ENCODE results near the gene PAM.

PAM gene

GRCh38 chr5:102754767-102755431, at the start of gene PAM:
PAM (plus strand) TSS chr5:102755305; CDS start chr5:102866196, 110,891 bp downstream.
- DNase-seq (ENCODE audit: low spot score): peak; percentile 75

DNA sequence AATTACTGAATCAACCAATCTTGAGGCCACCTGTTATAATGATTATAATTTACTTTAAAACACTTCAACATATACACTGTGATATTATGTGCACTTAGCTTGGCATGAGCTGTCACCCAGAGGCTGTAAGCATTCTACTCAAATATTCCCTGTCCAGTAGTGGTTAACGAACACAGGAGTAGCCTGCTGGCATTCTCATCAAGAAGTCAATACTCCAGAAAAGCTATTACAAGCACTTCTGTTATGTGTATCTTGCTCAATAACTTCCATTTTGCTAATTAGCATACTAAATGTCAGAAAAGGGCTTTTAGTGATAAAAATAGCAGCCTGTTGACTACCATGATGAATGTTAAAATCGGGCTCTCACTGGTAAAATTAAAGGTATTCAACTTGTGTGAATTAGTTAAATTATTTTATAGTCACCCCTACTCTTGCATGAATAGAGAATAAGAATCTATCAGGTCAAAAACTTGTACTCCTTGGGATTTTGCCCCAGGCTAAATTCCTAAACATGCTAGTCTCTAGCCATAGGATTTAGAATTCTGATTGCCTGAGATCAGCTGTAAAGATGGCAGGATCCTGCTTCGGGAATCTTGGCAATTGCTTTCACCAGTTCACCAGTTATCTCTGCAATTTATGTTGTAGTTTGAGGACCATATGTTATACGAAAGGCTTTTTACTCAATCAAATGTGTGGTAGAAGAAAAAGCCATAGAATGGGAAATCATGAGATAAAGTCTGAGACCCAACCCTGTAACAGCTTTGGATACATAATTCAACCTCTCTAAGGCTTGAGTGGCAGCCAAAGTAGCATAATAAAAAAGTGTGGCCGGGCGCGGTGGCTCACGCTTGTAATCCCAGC, 43.4 kb upstream of the PAM start:
- no peak for DNase-seq (ENCODE audit: low spot score)

GRCh38 chr5:102713278-102713677, 41.8 kb upstream of the PAM start:
- DNase-seq (ENCODE audit: low spot score): no peak

GRCh38 chr5:102713682-102714231, 41.3 kb upstream of the PAM start:
- no peak for DNase-seq (ENCODE audit: low spot score)

DNA sequence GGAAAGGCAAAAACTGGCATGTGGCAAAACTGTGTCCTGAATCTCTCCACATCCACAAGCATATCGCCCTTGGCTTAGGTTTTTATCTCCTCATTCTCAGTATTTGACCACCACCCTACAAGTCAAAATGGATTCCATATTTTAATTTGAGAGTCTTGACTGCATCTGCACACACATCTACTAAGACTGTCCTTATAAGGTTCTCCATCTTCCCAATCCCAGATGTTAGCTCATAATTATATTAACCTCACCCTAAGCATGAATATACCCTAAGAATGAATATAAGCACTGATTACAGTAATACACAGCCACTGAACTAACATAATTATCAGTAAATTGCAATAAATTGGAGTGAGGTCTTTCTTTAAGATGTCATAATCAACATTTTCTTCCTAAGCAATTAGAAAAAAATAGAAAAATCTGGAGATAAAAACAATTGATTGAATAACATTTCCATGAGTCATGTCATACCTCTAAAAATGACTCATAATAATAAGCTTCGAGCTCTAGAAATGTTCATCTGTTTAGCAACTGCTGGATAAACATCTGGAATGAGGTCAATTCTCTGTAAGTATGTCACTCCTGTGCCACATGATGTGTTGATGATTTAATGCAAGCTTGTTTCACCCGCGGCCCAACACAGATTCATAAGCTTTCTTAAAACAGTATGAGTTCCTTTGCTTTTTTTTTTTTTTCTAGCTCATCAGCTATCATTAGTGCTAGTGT, 39.9 kb upstream of the PAM start:
- DNase-seq (ENCODE audit: low spot score): peak; percentile 21

DNA sequence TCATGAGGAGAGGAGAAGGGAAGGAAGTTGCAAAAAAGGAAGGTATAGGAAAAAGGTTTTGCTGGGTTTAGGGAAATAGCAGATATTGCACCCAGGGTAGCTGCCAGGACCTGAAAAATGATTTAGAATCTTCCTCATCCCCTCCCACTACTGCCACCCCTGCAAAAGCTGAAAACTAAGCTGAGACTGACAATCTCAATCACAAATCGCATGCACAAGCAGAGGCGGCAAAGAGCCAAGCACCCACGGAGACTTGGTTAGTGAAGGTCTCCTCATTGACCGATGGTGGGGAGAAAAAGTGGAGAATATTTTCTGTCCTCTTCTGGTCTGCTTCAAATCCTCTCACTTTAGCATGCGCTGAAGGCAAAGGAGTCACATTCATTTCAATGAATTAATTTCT, 39.1 kb upstream of the PAM start:
- DNase-seq (ENCODE audit: low spot score): no peak

- DNase-seq (ENCODE audit: low spot score): no peak
These were observed 36.3 kb upstream of the PAM start for GRCh38 chr5:102718819-102719218.

- DNase-seq (ENCODE audit: low spot score): no peak
These were observed 35.2 kb upstream of the PAM start for GRCh38 chr5:102719886-102720285.

DNA sequence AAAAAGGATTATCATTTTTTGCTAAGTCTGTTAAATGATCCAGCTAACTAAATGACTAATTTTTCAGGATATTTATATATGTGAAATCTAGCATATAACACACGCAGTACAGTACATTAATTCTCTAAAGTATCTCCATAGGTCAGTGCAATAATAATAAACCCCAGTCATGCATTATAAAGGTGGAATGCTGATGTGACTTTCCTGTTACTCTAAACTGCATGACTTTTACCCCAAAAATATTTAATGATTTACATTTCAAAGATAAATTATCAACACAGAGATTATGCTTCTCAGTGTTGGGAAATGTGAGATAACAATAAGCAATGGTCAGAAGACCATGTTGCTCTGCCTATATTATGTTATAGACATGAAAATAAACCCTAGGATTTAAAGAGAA, 34.1 kb upstream of the PAM start:
- DNase-seq (ENCODE audit: low spot score): no peak

DNA sequence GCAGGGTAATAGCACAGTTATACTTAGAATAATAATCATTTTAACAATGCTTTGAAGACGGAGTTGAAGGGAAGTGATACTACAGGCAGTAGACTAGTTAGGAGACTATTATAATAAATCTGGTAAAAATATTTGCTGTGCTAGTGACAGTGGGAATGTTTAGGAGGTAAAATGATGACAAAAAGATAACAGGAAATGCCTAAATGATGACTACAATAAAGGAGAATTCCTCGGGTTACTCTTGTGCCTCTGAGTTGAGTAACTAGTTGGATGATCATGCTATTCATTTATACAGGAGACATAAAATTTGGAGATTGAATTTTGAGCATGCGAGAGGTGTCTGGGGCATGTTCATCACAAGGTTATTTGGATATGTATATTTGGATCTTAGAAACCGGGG, 32.2 kb upstream of the PAM start:
- DNase-seq (ENCODE audit: low spot score): peak; percentile 15

- DNase-seq (ENCODE audit: low spot score): no peak
These were observed 23.4 kb upstream of the PAM start for GRCh38 chr5:102731693-102732092.

- no peak for DNase-seq (ENCODE audit: low spot score)
These were observed 21.6 kb upstream of the PAM start for GRCh38 chr5:102733534-102733933.

DNA sequence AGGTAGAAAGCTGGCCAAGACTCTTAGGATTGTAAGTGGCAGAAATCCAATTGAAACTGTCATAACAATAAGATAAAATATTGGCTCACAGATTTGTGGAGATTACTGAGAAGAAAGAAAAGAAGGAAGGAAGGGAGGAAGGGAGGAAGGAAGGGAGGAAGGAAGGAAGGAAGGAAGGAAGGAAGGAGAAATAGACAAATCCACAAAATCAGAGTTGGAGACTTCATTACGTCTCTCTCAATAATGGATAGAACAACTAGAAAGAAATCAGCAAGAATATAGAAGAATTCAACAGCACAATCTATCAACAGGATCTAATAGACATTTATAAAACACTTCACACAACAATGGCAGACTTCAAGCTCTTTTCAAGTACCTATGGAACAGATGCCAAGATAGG, 17.9 kb upstream of the PAM start:
- DNase-seq (ENCODE audit: low spot score): no peak

DNA sequence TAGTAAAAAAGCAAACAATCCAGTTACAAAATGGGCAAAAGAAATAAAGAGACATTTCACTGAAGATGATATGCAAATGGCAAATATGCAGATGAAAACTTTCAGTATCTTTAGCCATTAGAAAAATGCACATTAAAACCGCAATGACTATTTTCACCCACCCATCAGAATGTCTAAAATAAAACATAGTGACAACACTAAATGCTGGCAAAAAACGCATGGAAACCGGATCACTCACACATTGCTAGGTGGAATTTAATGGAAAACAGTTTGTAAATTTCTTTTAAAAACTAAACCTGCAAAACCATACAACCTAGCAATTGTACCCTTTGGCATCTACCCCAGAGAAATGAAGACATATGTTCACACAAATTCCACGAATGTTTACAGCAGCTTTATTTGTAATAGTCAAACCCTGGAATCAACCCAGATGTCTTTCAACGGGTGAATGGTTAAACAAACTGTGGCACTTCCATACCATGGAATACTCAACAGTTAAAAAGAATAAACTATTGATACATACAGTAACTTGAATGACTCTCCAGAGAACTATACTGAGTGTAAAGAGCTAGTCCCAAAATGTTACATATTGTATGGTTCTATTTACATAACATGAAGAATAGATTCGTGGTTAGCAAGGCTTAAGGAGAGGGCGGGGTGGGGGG, 17.2 kb upstream of the PAM start:
- DNase-seq (ENCODE audit: low spot score): no peak

GRCh38 chr5:102740515-102740914, 14.6 kb upstream of the PAM start:
- DNase-seq (ENCODE audit: low spot score): no peak

GRCh38 chr5:102742215-102742614, 12.9 kb upstream of the PAM start:
- DNase-seq (ENCODE audit: low spot score): no peak

GRCh38 chr5:102743900-102744299, 11.2 kb upstream of the PAM start:
- DNase-seq (ENCODE audit: low spot score): no peak

DNA sequence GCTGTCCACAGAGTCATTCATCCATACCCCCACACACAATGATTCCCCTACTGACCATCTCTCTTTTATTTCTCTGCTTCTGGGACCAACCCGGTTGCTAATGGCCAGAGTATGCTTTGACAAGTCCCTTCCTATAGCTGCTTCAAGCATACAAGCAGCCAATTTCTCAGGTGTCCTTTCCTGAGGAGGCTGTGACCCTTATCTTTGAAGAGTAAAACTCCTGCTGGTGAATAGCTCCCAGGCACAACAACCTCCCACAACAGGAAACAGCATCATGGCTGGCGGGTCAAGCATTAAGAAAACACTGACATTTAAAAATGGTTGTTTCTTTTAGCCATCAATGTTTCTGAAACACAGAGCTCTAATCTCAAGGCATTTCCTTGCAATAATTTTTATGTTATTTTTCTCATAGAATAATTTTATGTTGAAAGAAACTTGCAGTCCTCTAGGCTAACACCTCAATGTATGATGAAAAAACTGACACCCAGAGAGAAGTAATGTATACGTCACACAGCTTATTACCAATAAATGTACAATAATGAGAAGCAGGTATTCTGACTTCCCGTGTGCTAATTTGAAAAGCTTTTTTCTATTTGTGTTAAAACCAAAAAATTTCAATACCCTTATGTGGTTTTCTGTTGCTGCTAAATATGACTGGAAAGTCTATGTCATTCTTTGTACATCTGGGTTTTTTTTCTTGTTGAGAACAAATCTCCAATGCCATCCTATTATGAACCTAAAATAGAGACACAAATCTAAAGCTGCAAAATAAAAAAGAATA, 7.5 kb upstream of the PAM start:
- no peak for DNase-seq (ENCODE audit: low spot score)

DNA sequence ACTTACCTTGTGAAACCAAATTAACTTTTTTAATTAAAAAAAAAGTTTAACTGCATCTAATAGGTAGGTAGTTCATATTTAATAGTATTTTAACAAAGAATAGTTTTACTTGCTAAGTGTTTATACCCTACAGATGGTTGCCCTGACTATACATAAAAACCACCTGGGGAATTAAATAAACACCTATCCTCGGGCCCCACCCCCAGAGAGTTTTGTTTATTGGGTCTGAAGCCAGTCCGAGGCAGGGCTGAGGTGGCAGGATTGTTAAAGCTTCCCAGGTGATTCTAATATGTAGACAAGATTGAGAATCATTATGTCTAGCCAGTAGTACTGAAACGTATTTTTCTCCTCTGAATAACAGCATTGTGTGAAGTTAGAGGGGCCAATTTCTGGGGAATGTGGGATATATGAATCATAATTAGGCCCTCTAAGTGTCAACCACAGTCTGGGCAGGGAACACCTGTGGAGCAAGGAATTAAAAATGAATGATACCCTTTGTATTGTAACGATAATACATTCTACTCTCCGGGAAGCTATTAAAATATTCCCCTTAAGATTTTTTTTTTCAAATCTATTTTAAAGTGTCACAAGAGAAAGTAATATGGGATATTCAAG, 5.6 kb upstream of the PAM start:
- no peak for DNase-seq (ENCODE audit: low spot score)

DNA sequence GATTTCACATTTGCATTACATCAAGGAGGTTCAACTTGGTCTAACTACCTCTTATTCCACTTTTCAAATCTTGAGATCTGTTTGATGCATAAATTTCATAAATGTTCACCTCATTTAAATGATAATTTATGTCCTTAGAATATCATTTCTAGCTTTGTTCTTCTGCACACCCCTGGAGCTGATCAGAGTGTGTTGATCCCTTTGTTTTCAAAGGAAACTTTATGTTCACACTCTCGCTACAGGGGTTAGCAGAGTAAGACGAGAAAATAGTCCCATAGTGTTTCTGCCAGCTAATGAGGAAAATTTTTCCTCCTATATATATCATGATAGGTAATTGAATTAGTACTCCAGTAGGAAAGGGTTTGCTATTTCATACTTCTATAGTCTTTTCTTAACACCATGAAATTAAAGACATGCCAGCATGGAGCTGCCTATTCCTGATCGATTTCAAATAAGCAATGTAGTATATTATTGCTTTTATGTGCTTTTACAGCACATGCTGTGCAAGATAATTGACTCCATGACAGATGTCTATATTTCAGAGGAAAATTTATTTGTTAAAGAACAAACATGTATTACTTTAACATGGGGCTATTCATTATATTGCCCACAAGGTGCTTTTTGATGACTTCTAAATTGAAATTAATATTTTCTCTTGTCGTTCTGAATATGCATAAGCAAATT, 4.8 kb upstream of the PAM start:
- DNase-seq (ENCODE audit: low spot score): no peak
